GM18505 (cell line): ENCODE results near the gene ZMYM4.

ENCODE experiments used
- ATAC-seq: cut with Tn5 transposase; IDR thresholded peaks from one replicate; pipeline ENCODE4 v1.9.1; 2021; ENCODE audit not compliant: unreplicated experiment
- POLR2A ChIP-seq: IDR thresholded peaks from 4 replicates; pipeline ENCODE4 v1.6.1; 2011; ENCODE audit warnings: borderline replicate concordance; ENCODE audit not compliant: insufficient read depth, insufficient read length; ENCODE audit errors: extremely low read depth

The ZMYM4 gene

DNA sequence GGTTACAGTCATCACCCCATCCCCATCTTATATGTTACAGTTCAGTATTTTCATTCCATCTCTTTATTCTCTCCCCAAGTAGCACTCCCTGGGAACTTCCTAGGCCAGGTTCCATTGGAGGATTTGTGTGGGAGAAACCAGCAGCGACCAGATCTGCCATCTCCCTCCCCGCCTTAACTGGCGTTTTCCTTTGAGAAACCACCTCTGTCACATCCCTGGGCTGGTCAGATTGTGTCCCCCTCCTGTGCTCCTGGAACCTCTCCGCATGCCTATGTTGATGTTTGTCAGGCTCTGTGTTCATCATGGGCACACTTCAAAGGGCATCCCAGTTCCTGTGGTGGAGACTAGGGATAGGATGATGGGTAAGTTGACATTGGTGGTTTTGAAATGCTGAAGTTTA lies 162.3 kb downstream of the ZMYM4 start:
- TF ChIP-seq POLR2A, result no peak
- no peak for ATAC-seq

DNA sequence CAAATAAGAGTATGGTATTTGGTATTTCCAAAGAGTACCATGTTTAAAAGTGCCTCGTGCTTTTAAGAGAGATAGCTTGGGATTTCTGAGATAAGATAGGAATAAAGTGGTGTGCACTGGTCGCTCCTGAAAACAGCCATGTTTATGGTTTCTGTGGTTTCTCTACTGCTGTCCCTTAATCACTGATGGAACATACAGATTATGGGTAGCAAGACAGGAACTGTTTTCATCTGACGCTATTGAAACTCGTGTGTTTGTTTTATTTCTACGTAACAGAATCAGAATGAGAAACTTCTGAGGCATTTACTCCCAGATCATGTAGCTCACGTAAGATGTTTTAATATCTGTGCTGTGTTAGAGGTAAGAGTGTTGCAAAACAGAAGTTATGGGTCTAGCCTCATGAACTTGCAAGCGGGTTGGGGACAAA lies 162.7 kb downstream of the ZMYM4 start:
- ATAC-seq, result no peak
- no peak for TF ChIP-seq POLR2A

DNA sequence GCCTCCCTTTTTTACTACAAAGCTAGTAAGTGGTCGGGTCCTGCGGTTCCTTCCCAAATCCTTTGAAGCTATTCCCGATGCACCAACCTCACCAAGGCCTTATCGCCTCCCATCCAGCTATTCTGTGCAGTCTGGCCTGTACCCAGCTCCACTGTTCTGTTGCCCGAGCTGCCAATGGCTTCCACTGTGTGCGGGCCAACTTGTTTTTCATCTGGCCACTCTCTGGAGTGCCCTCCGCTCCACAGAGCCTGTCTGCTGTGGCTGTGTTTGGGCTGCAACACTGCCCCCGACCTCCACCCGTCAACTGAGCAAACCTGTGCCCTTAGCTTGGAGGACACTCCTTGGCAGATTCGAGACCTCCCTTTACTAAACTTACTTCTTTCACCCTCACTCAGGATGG lies 163.7 kb downstream of the ZMYM4 start:
- no peak for ATAC-seq
- TF ChIP-seq POLR2A, result no peak

DNA sequence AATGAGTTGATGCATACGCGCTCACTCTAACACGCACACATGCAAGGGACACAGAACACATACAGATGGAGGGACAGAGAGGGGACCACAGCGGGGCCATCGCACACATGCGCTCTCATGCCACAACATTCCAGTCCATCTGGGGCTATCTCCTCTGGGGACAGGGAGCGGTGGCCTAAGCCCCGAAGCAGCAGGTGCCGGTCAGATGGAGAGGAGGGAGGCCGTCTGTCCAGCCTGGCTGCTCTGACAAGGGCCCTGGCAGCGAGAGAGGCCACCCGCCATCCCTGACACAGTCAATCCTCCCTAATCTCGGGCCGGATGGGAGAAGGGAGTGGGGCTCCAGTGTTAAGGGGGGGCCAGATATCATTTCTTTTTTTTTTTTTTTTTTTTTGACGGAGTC lies 165.2 kb downstream of the ZMYM4 start:
- no peak for TF ChIP-seq POLR2A
- no peak for ATAC-seq

DNA sequence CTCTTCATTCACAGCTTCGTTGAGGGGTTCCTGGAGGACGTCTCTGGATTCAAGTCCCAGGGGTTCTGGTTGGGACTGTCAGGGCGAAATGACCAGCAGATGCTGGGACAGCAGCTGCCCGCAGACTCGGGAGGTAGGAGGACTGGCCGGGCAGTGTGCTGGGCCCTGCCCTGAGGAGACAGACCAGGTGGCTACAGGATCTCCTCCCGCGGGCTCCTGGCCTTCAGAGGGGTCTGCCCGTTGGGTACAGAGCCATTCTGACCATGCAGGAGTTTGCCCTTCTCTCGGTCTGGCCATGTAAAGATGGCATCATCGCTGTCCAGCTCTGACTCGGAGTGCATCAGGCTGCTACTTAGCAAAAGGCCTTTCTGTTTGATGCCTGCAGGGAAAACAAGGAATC lies 166.2 kb downstream of the ZMYM4 start:
- no peak for TF ChIP-seq POLR2A
- ATAC-seq, result no peak

DNA sequence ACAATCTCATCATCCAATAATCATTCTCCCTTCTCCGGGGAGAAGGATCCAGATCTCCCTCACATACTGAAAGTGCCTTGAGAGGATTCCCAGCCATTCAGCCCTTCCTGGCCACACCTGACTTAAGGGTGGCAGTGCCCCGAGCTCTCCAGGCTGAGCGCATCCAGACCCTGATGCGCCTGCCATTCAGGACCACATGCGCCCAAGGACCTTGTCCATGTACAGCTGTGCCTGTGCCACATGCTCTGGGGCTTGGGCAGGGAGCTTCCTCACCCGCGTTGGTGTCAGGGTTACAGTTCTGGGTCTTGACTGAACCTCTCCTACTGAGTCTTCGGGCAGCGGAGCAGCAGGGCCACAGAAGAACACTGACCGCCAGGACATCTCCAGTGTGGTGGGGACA lies 167.6 kb downstream of the ZMYM4 start:
- no peak for TF ChIP-seq POLR2A
- ATAC-seq, result no peak

DNA sequence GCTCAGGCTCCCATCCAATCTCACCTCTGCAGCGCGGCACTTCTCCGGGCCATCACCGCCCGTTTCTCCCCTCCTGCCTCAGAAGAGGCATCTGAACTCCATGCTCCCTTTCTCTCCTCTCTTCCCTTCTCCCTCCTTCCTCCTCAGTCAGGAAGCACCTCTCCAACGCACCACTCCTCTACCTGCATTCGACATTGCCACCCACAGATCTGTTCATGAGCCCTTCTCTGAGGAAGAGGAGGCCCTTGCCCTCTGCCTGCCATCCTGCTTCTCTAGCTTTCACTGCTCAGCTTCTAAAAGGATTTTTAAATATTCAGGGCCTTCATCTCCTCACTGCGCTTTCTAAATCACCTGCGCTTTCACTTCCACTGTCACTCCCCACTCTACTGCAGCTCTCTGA lies 168.7 kb downstream of the ZMYM4 start:
- no peak for ATAC-seq
- TF ChIP-seq POLR2A, result no peak

DNA sequence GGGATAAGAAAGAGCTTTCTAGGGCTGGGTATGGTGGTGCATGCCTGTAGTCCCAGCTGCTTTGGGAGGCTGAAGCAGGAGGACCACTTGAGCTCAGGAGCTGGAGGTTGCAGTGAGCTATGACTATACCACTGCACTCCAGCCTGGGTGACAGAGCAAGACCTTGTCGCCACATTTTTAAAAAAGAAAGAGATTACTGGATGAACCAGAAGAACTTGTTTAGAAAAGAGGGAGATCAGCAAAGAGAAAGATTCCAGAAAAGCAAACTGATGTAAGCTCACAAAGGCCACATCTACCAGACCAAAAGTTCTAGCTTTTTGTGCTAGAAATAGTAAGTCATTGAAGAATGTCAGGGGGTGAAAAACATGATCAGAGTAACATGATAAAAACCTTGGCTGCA lies 171.1 kb downstream of the ZMYM4 start:
- no peak for ATAC-seq
- no peak for TF ChIP-seq POLR2A

DNA sequence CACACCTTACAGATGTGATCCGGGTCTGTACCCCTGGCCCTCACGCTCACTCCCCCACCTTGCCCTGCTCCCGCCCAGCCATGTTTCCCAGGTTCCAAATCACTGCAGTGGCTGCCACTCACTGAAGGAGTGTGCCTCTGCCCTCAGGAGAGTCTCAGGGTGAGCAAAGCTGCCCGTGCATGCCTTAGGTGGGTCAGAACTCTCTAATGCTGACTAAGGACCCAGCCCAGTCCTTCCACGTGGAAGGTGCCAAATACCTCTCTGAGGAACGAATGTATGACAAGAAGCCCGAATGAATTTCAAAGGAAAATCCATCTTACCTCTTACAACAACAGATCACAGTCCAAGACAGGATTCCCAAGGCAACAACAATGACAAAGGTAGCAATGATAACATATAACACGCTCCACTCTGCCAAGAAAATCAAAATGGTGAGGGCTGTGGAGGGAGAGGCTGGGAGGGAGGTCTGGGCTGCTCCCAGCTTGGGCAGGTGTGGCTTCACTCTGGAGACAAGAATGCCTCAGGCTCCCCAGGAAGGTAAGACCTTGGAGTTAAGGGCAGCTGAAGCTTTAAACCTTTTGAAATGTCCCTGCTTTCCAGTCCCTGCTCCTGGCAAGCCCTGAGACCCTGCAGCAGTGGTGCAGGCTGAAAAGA lies 173.5 kb downstream of the ZMYM4 start:
- no peak for ATAC-seq
- TF ChIP-seq POLR2A, result no peak

DNA sequence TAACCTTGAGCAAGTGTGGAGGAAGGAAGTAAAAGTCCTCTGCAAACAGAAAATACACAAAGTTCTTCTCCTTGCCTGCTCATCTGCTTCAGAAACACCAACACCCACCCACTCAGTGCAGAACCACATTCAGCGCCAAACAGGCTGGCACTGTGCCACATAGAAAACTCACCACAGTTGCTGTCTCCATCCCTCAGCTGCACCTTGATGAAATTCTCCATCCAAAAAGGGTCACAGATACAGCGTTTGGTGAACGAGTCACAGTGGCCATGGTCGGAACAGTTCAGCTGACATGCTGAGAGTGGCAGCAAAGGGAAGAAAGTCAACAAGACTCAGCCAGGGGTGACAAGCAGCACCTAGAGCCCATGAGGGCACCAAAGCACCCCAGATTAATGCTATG lies 174.2 kb downstream of the ZMYM4 start:
- no peak for ATAC-seq
- TF ChIP-seq POLR2A, result no peak

DNA sequence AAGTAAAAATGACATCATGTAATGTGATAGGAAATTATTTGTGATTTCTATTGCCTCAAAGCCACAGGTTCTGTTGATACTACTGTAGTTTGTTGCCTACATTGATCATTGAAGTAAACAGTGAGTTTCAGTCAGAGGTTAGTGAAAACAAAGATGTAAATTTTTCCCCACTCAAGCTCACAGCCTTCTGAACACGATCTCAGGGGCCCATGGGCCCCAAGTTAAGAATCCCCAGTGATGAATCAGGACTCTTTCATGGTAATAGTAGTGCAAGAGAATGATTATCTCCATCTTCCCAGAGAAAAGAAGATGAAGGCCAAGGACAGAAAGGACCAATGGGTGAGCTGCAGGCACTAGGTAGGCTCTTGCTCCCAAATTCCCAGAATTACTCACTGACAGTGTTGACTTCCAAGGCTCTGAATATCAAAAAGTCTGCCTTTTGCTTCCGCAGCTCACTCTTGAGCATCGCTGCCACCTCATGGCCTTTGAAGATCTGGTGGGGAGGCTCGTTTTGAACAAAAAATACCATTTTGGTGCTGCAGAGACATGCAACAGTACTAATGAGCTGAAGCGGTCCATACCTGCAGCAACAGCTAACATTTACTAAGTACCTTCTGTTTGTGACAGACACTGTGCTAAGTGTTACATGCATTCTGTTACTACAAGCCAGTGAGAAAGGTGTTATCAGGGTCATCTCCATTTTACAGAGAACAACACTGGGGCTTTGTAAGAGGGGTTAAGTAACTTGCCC lies 175.4 kb downstream of the ZMYM4 start:
- ATAC-seq, result no peak

DNA sequence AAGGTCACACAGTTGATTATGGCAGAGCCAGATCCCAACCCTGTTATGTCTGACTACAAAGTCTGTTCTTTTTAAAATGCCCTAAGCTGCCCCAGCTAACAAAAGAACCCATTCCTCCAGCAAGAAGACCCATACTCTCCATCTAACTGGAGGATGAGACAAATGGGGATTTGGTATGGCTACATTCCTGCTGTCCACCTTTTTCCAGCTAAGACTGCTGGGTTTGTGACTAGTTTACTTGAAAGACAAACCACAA lies 175.9 kb downstream of the ZMYM4 start:
- no peak for TF ChIP-seq POLR2A
- no peak for ATAC-seq

More for the DNA sequence above, 175.4 kb downstream of the ZMYM4 start:
- TF ChIP-seq POLR2A, result no peak

DNA sequence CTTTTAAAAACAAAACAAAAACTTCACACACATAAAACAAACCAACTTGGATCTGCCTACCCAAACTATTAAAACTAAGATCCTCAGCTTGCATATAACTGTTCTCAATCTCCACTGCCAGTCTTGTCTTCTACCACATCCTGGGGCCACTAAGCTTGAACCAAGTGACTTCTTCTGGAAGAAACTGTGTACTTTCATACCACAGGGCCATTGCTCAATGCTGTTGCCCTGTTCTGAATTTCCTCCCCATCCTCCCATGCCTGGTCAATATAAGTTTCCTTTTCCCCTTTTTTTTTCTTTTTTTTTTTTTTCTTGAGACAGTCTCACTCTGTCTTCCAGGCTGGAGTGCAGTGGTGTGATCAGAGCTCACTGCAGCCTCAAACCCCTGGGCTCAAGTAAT lies 178.8 kb downstream of the ZMYM4 start:
- no peak for ATAC-seq
- no peak for TF ChIP-seq POLR2A

DNA sequence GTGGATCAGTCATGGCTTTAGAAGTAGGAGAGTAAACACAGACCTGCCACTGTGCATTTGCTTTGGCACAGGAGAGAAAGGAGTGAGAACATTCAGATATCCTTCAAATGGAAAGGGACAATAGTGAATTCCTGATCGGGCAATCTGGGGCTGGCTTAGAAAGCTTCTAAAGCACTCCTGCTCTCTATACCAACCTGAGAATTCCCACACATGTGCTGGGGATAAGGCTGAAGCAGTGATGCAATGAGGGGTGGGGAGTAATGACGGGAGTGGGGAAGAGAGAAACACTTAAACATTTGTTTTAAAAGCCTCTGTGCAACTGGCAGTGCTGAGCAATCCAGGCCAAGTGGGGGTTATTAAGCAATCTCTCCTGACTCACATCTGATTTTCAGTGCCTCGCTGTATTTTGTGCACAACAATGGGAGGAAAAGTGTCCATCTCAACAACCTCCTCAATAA lies 179.9 kb downstream of the ZMYM4 start:
- TF ChIP-seq POLR2A, result no peak

More for the DNA sequence above, 179.9 kb downstream of the ZMYM4 start:
- no peak for ATAC-seq
